HEK293T (cell line): ENCODE measurements around the gene ZFP57.

ENCODE experiments used
- FOXA1 ChIP-seq: fragments of 450-650 bp; IDR thresholded peaks from 2 replicates; pipeline ENCODE4 v1.6.1; 2016; ENCODE audit warnings: mild to moderate bottlenecking
- FOXM1 ChIP-seq: fragments of 450-650 bp; IDR thresholded peaks from 2 replicates; pipeline ENCODE4 v1.6.1; 2017; ENCODE audit warnings: mild to moderate bottlenecking, borderline replicate concordance

DNA sequence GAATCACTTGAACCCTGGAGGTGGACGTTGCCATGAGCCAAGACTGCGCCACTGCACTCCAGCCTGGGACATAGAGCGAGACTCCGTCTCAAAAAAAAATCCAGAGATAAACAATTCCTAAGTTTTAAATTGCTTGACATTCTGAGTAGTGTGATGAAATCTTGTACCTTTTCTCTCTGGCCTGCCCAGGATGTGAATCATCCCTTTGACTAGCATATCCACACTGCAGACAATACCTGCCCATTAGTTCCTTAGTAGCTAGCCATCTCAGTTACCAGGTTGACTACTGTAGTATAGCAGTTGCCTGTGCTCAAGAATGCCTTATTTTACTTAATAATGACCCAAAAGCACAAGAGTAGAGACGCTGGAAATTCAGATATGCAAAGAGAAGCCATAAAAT, 2.8 kb downstream of the ZFP57 start:
- TF ChIP-seq FOXA1 (no peak), FOXM1 (no peak)
